Suprapubic skin (tissue), 4 donors: Measurements from ENCODE around the gene BPIFB2. TPM values are rescaled to one million over a fixed set of nuclear protein-coding genes. Genes with fewer than 3 reads are reported as not detected.

Experiments used
- DNase-seq, 2 donors: peaks; one replicate each; pipeline ENCODE4 v3.0.0-alpha.2; 2019; ENCODE audit warnings: low spot score in 2 of 2
- H3K27ac ChIP-seq: fragments of 200-600 bp; sonication (generic); one replicate; pipeline ENCODE4 v1.5.1; 2019
- H3K27me3 ChIP-seq: fragments of 200-600 bp; sonication (generic); one replicate; pipeline ENCODE4 v1.5.1; 2019
- H3K36me3 ChIP-seq: fragments of 200-600 bp; sonication (generic); one replicate; pipeline ENCODE4 v1.5.1; 2019
- H3K4me1 ChIP-seq: fragments of 200-600 bp; sonication (generic); one replicate; pipeline ENCODE4 v1.5.1; 2019
- H3K4me3 ChIP-seq: fragments of 200-600 bp; sonication (generic); one replicate; pipeline ENCODE4 v1.5.1; 2019; ENCODE audit warnings: mild to moderate bottlenecking
- H3K9me3 ChIP-seq: fragments of 200-600 bp; sonication (generic); one replicate; pipeline ENCODE4 v1.5.1; 2019
- CTCF ChIP-seq, 2 donors: fragments of 200-600 bp in 1 of 2; fragments of 450-650 bp in 1 of 2; sonication (generic) in 1 of 2; IDR thresholded peaks; one replicate each; pipeline ENCODE4 v1.5.1; 2016 to 2019; ENCODE audit warnings: antibody characterized with exemption in 2 of 2, mild to moderate bottlenecking in 1 of 2, moderate library complexity in 1 of 2
- EP300 ChIP-seq: sonication (generic); formaldehyde crosslinking; IDR thresholded peaks from one replicate; pipeline ENCODE4 v1.6.1; 2017; ENCODE audit warnings: antibody characterized with exemption
- POLR2A ChIP-seq, 2 donors: fragments of 450-650 bp; IDR thresholded peaks; one replicate each; pipeline ENCODE4 v1.6.1; 2017; ENCODE audit warnings: antibody characterized with exemption in 2 of 2, mild to moderate bottlenecking in 2 of 2, moderate library complexity in 2 of 2
- POLR2AphosphoS5 ChIP-seq, 3 donors: sonication (generic); formaldehyde crosslinking; IDR thresholded peaks; one replicate each; pipeline ENCODE4 v1.6.1; 2017; ENCODE audit warnings: antibody characterized with exemption in 3 of 3
- WGBS: methylation state at CpG from one replicate; pipeline ENCODE4 v1.1.5; 2018; 5-methylcytosine and 5-hydroxymethylcytosine counted together
- total RNA-seq, 4 donors: library from RNA; depleted of rRNA; stranded (reverse); fragments of >200 nt; gene quantifications; one replicate each; pipeline ENCODE4 v1.1.0, GENCODE V29; 2016

The BPIFB2 gene
- total RNA-seq, 4 donors from 2014 or later, result not detected

- Histone ChIP-seq H3K27ac (no peak overlapping the region), H3K9me3 (no peaks in the 10 kb centered on the region), H3K4me1 (no peaks in the 10 kb centered on the region), H3K27me3 (peaks cover 13% of the 10 kb centered on the region), H3K4me3 (no peak overlapping the region), H3K36me3 (no peaks in the 10 kb centered on the region)
- no peak for TF ChIP-seq EP300
- TF ChIP-seq POLR2A (IDR thresholded peaks at IDR 0.05), result no peak
- no peak for TF ChIP-seq CTCF (IDR thresholded peaks at IDR 0.05)
- TF ChIP-seq POLR2AphosphoS5 (IDR thresholded peaks at IDR 0.05), result no peak
- 62% methylated on average over 6 of the region's 6 CpGs for WGBS
- no peak for DNase-seq
These were observed 16.1 kb downstream of the BPIFB2 start for GRCh38 chr20:33023439-33024242.

GRCh38 chr20:33024243-33024560 lies 16.7 kb downstream of the BPIFB2 start:
- TF ChIP-seq EP300 (no peak), CTCF (IDR thresholded peaks at IDR 0.05) (no peak), POLR2A (IDR thresholded peaks at IDR 0.05) (no peak), POLR2AphosphoS5 (IDR thresholded peaks at IDR 0.05) (no peak)
- WGBS, result 75% methylated on average over 1 of the region's 1 CpG
- Histone ChIP-seq H3K4me3 (no peak overlapping the region), H3K9me3 (no peaks in the 10 kb centered on the region), H3K27me3 (peaks cover 14% of the 10 kb centered on the region), H3K27ac (no peak overlapping the region), H3K36me3 (no peaks in the 10 kb centered on the region), H3K4me1 (no peaks in the 10 kb centered on the region)
- DNase-seq, result no peak

- WGBS, result 72% methylated on average over 5 of the region's 5 CpGs
- no peaks in the 10 kb centered on the region for H3K36me3 ChIP-seq
These were observed 17.3 kb downstream of the BPIFB2 start for GRCh38 chr20:33024609-33025317.

GRCh38 chr20:33025318-33025876 lies 17.9 kb downstream of the BPIFB2 start:
- peaks cover 14% of the 10 kb centered on the region for H3K27me3 ChIP-seq
- 44% methylated on average over 9 of the region's 9 CpGs for WGBS
- H3K4me3 ChIP-seq, result no peak overlapping the region
- TF ChIP-seq POLR2AphosphoS5 (IDR thresholded peaks at IDR 0.05) (no peak), POLR2A (IDR thresholded peaks at IDR 0.05) (no peak), CTCF (IDR thresholded peaks at IDR 0.05) (no peak), EP300 (no peak)
- DNase-seq, result no peak
- H3K27ac ChIP-seq, result no peak overlapping the region
- no peaks in the 10 kb centered on the region for H3K36me3 ChIP-seq
- H3K9me3 ChIP-seq, result no peaks in the 10 kb centered on the region
- no peaks in the 10 kb centered on the region for H3K4me1 ChIP-seq

More at GRCh38 chr20:33024609-33025317, 17.3 kb downstream of the BPIFB2 start:
- DNase-seq, result no peak
- no peak overlapping the region for H3K27ac ChIP-seq
- H3K27me3 ChIP-seq, result peaks cover 14% of the 10 kb centered on the region
- no peaks in the 10 kb centered on the region for H3K4me1 ChIP-seq
- TF ChIP-seq POLR2A (IDR thresholded peaks at IDR 0.05) (no peak), CTCF (IDR thresholded peaks at IDR 0.05) (no peak), POLR2AphosphoS5 (IDR thresholded peaks at IDR 0.05) (no peak), EP300 (no peak)
- no peak overlapping the region for H3K4me3 ChIP-seq
- H3K9me3 ChIP-seq, result no peaks in the 10 kb centered on the region
